HTR-8/SVneo (cell line): ENCODE measurements around the gene NRG3.

Experiments used
- DNase-seq: peaks from one replicate; pipeline ENCODE4 v3.0.0; 2011; ENCODE audit warnings: low spot score, mixed read lengths; ENCODE audit not compliant: insufficient read length
- FAIRE-seq: peaks from 2 replicates; lab custom pipeline; 2011; peaks lifted over from hg19 to GRCh38; lab: Jason Lieb, UNC

The NRG3 gene

GRCh38 chr10:81874875-81875466 is at the start of gene NRG3:
Gene NRG3, plus strand, starts transcription at chr10:81875194.
- FAIRE-seq, result no peak
- no peak for DNase-seq

GRCh38 chr10:81828251-81828650 is 46.7 kb upstream of the NRG3 start:
- no peak for FAIRE-seq
- no peak for DNase-seq

DNA sequence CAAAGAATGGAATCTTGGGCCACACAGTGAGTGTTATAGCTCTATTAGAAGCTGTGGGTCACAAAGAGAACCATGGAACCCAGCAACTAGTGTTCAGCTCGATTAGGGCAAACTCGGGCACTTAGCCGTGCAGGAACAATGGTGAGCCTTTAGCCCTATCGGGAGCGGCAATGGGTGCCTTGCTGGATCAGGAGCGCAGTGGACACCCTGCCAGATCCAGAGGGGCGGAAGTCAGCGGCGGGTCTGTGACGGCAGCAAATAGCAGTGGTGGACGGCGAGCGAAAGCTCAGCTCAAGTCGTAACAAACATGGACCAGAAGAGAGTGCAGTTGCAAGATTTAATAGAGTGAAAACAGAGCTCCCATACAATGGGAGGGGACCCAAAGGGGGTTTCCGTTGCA is 43.9 kb upstream of the NRG3 start:
- FAIRE-seq, result no peak

GRCh38 chr10:81838950-81839349 is 36.0 kb upstream of the NRG3 start:
- FAIRE-seq, result no peak
- no peak for DNase-seq

More for the DNA sequence above, 43.9 kb upstream of the NRG3 start:
- DNase-seq, result no peak

DNA sequence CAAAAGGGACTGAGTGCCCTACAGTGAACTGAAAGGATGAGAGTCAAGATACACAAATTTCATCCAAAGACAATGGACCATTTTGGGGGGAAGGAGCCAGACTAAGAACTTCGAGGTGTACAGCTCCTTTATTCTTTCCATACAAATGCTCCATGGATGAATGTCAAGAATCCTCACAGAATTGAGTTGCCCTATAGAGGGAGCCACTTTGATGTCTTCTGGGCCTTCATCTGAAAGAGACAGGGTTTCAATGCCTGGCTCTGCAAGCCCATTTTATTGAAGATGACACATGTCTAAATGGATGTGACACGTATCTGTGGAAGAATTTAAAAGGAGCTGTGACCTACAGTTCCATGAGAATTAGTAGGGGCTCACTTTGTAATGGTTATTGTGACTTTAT is 32.0 kb upstream of the NRG3 start:
- DNase-seq (no peak), FAIRE-seq (no peak)

DNA sequence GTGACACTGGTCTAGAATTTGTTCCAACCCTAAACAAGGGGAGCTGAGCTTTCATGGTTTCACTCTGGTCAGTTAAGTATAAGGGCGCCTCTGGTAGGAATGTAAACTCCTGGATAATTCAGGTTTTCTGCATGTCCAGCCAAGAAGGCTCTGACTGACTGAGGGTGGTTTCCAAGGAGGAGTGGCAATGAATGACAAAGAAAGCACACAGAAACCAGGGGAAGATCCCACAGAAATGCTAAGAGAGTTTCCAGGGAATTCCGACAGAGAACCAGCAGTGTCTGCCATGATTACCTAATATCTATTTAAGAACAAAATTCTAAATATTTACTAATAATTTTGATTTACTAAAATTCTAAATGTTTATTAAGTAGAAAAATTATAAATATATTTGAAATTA is 27.3 kb upstream of the NRG3 start:
- no peak for FAIRE-seq

DNA sequence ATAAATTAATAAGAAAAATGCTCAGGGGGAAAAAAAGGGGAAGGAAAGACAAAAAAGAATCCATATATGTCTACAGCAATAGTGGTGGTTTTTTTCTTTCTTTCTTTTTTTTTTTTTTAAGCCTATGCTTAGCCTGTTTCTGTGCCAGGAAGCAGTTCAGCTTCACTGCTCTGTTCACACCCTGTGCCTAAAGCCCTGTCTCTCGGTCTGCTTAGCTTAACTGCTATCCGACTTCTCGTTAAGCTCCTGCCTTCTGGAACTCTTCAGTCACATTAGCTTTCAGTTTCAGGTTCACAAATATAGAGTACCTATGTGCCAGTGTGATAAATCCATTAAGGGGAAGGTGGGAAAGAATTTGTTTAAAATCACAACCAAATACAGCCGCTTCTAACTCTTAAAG is 26.5 kb upstream of the NRG3 start:
- DNase-seq, result no peak
- FAIRE-seq, result no peak

More for the DNA sequence above, 27.3 kb upstream of the NRG3 start:
- DNase-seq, result no peak

GRCh38 chr10:81848931-81849330 is 26.1 kb upstream of the NRG3 start:
- DNase-seq (no peak), FAIRE-seq (no peak)

DNA sequence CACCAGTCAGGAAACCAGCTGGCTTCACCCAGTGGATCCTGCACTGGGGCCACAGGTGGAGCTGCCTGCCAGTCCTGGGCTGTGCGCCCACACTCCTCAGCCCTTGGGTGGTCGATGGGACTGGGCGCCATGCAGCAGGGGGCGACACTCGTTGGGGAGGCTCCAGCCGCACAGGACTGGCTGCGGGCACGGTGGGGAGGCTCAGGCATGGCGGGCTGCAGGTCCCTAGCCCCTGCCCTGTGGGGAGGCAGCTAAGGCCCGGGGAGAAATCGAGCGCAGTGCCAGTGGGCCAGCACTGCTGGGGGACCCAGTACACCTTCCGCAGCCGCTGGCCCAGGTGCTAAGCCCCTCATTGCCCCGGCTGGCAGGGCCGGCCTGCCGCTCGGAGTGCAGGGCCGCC is 12.4 kb upstream of the NRG3 start:
- FAIRE-seq, result no peak
- no peak for DNase-seq

DNA sequence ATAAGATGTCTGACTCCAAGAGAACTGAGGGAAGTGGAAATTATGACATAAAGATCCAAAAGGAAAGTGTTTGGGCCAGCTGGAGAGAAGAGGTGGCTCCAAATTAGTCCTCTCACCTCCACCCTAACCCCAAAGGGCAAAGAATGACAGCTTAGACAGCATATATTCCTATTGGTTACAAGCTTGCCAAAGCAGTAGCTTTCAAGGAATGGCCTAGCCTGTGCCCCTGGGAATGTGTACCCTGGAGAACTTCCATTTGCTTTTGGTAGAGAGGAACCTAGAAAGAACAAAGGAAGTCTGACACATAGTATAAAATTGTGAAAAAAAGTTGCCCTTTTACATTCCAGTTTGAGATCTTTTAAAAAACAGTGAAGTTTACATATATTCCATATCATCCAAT is 11.2 kb upstream of the NRG3 start:
- no peak for FAIRE-seq
- DNase-seq, result no peak

DNA sequence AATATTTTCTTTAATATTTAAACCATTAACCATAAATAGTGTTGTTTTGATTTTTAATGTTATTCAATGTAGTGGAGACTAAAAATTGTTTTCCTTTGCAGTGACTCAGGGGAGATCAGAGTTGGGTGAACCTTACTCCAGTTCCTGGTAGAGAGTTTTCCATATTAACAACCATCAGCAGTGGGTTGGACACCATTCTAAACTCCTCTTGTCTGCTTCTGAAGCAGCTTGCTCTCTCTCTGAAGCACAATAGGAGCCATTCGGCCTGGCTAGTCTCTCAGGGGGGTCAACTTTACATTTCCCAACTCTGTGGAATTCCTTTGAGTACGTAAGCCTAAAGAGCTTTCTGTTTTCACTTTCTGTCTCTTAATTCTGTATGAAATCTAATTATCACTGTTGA is 9.4 kb upstream of the NRG3 start:
- DNase-seq (no peak), FAIRE-seq (no peak)

GRCh38 chr10:81866753-81867152 is 8.2 kb upstream of the NRG3 start:
- DNase-seq (no peak), FAIRE-seq (no peak)

GRCh38 chr10:81870472-81870871 is 4.5 kb upstream of the NRG3 start:
- no peak for FAIRE-seq
- no peak for DNase-seq

DNA sequence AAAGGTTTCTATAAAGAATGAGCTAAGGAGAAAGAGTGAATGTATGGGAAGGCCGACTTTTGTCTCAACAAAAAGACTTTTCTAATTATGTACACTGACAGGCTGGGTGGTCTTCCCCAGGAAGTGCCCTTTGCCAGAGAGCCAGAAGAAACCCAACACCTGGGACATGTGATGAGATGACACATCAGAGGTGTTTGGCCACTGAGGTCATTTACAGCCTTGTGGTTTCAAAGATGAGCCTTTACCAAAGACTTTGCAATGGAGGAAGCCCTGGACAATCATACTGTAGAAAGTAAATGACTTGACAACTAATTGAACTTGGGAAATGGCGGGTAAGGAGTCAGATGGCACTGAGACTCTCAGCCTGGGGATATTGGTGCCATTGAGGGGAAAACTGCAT is 3.4 kb upstream of the NRG3 start:
- no peak for DNase-seq
- no peak for FAIRE-seq

GRCh38 chr10:81872206-81872862 is 2.7 kb upstream of the NRG3 start:
- no peak for FAIRE-seq
- DNase-seq, result no peak

- DNase-seq (no peak), FAIRE-seq (no peak)
These were observed 1.6 kb upstream of the NRG3 start for GRCh38 chr10:81873231-81873931.

GRCh38 chr10:81873932-81874816 is 820 bp upstream of the NRG3 start:
- DNase-seq (no peak), FAIRE-seq (no peak)

- FAIRE-seq (no peak), DNase-seq (no peak)
These were observed 666 bp downstream of the NRG3 start for GRCh38 chr10:81875467-81876252.

GRCh38 chr10:81876253-81877077 is 1.5 kb downstream of the NRG3 start:
- no peak for FAIRE-seq
- DNase-seq, result no peak
